Prostate gland (tissue), 2 donors: Measurements from ENCODE around the gene TMEM108. TPM values are rescaled to one million over a fixed set of nuclear protein-coding genes. Genes with fewer than 3 reads are reported as not detected.

ENCODE experiments used
- DNase-seq: peaks from one replicate; pipeline ENCODE4 v3.0.0-alpha.2; 2019; ENCODE audit warnings: low spot score
- H3K27ac ChIP-seq, 2 donors: fragments of 200-600 bp; sonication (generic); 2 replicates each; pipeline ENCODE4 v1.5.1; 2017 to 2019
- H3K27me3 ChIP-seq: fragments of 200-600 bp; sonication (generic); replicated peaks from 2 replicates; pipeline ENCODE4 v1.5.1; 2019; ENCODE audit not compliant: insufficient read depth
- H3K36me3 ChIP-seq, 2 donors: fragments of 200-600 bp; sonication (generic); 1 replicate in 1 of 2; 2 replicates in 1 of 2; pipeline versions ENCODE4 v1.5.1 to v1.8.1; 2017 to 2019
- H3K4me1 ChIP-seq: fragments of 200-600 bp; sonication (generic); replicated peaks from 2 replicates; pipeline ENCODE4 v1.5.1; 2019
- H3K4me3 ChIP-seq, 2 donors: fragments of 200-600 bp; sonication (generic); 2 replicates each; pipeline ENCODE4 v1.5.1; 2017 to 2019
- H3K9me3 ChIP-seq: fragments of 200-600 bp; sonication (generic); 2 replicates; pipeline ENCODE4 v1.5.1; 2017
- POLR2A ChIP-seq: fragments of 450-650 bp; IDR thresholded peaks from one replicate; pipeline ENCODE4 v1.6.1; 2016; ENCODE audit warnings: antibody characterized with exemption, mild to moderate bottlenecking
- POLR2AphosphoS5 ChIP-seq: sonication (generic); formaldehyde crosslinking; IDR thresholded peaks from one replicate; pipeline ENCODE4 v1.6.1; 2017; ENCODE audit warnings: antibody characterized with exemption
- WGBS: methylation state at CpG from one replicate; pipeline ENCODE4 v1.1.5; 2018; 5-methylcytosine and 5-hydroxymethylcytosine counted together
- intact Hi-C: fragments of 100-400 bp; cut with DNase I; formaldehyde crosslinking; loops from one replicate; pipeline ENCODE4 v1.14.2; 2022
- total RNA-seq, 2 donors: library from RNA; depleted of rRNA; stranded (reverse); fragments of >200 nt; gene quantifications; one replicate each; pipeline ENCODE4 v1.1.0, GENCODE V29; 2016
- TF ChIP-seq, protein P1 (sequence below), 4 experiments: fragments of 200-600 bp in 2 of 4; fragments of 450-650 bp in 2 of 4; sonication (generic) in 2 of 4; IDR thresholded peaks; 1 replicate in 3 of 4; 2 replicates in 1 of 4; pipeline ENCODE4 v1.5.1; 2016 to 2019; ENCODE audit warnings: antibody characterized with exemption in 4 of 4, mild to moderate bottlenecking in 2 of 4, moderate library complexity in 2 of 4

TMEM108 gene
- total RNA-seq, 2 donors from 2014 or later, result 8.1 TPM; not detected in 1

GRCh38 chr3:133369068-133369440, 330.9 kb downstream of the TMEM108 start:
- no peak overlapping the region for H3K27ac ChIP-seq
- intact Hi-C loops, result no loop called here
- H3K27me3 ChIP-seq, result no peaks in the 10 kb centered on the region
- H3K36me3 ChIP-seq, result no peaks in the 10 kb centered on the region
- no peaks in the 10 kb centered on the region for H3K4me1 ChIP-seq
- no peak overlapping the region for H3K4me3 ChIP-seq
- DNase-seq, result no peak
- no peaks in the 10 kb centered on the region for H3K9me3 ChIP-seq
- TF ChIP-seq, protein P1, sequence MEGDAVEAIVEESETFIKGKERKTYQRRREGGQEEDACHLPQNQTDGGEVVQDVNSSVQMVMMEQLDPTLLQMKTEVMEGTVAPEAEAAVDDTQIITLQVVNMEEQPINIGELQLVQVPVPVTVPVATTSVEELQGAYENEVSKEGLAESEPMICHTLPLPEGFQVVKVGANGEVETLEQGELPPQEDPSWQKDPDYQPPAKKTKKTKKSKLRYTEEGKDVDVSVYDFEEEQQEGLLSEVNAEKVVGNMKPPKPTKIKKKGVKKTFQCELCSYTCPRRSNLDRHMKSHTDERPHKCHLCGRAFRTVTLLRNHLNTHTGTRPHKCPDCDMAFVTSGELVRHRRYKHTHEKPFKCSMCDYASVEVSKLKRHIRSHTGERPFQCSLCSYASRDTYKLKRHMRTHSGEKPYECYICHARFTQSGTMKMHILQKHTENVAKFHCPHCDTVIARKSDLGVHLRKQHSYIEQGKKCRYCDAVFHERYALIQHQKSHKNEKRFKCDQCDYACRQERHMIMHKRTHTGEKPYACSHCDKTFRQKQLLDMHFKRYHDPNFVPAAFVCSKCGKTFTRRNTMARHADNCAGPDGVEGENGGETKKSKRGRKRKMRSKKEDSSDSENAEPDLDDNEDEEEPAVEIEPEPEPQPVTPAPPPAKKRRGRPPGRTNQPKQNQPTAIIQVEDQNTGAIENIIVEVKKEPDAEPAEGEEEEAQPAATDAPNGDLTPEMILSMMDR (IDR thresholded peaks at IDR 0.05), result no peak
- no peak for TF ChIP-seq POLR2A
- no peak for TF ChIP-seq POLR2AphosphoS5
- 80% methylated on average over 9 of the region's 9 CpGs for WGBS

DNA sequence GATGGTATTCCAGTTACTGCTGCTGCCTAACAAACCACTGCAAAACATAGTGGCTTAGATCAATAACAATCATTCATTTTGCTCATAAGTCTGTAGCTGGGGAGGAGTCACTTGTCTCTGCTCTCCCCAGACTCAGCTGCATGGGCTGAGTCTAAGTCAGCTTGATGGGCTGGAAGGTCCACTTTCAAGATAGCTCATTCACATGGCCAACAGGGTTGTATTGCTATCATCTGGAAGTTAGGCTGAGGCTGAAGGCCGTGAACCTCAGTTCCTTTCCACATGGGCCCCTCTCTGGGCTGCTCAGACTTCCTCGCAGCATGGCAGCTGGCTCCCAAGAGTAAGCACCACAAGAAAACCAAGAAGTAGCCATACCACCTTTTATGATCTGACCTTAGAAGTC, 333.0 kb downstream of the TMEM108 start:
- 85% methylated on average over 2 of the region's 2 CpGs for WGBS
- no peak for DNase-seq
- no peaks in the 10 kb centered on the region for H3K4me1 ChIP-seq
- no peaks in the 10 kb centered on the region for H3K9me3 ChIP-seq
- no peak for TF ChIP-seq POLR2A
- TF ChIP-seq, protein P1 (IDR thresholded peaks at IDR 0.05), result no peak
- no peak for TF ChIP-seq POLR2AphosphoS5
- no peaks in the 10 kb centered on the region for H3K27me3 ChIP-seq
- intact Hi-C loops, result no loop called here
- no peak overlapping the region for H3K4me3 ChIP-seq
- H3K27ac ChIP-seq, result no peak overlapping the region
- no peaks in the 10 kb centered on the region for H3K36me3 ChIP-seq

DNA sequence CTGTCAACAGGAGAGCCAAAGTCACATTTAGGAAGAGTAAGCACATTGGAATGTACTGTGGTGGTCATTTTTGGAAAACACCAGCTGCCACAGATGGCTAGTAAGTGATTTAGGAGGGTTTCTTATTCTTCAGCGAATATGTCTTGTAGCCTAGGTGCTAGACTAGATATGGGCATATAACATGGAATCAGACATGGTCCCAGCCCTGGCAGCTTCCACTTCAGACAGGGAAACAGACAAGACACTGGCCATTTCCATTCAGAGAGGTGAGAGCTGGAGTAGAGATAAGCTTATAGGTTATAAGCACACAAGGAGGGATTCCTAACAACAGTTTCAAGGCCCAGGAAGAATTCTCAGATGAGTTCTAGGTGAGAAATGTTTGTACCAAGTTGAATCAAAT, 333.5 kb downstream of the TMEM108 start:
- Histone ChIP-seq H3K4me3 (no peak overlapping the region), H3K27ac (no peak overlapping the region), H3K4me1 (no peaks in the 10 kb centered on the region), H3K27me3 (no peaks in the 10 kb centered on the region), H3K9me3 (no peaks in the 10 kb centered on the region), H3K36me3 (no peaks in the 10 kb centered on the region)
- DNase-seq, result no peak
- 92% methylated on average over 1 of the region's 1 CpG for WGBS
- intact Hi-C loops, result no loop called here
- TF ChIP-seq, protein P1 (IDR thresholded peaks at IDR 0.05), result no peak
- no peak for TF ChIP-seq POLR2AphosphoS5
- TF ChIP-seq POLR2A, result no peak

DNA sequence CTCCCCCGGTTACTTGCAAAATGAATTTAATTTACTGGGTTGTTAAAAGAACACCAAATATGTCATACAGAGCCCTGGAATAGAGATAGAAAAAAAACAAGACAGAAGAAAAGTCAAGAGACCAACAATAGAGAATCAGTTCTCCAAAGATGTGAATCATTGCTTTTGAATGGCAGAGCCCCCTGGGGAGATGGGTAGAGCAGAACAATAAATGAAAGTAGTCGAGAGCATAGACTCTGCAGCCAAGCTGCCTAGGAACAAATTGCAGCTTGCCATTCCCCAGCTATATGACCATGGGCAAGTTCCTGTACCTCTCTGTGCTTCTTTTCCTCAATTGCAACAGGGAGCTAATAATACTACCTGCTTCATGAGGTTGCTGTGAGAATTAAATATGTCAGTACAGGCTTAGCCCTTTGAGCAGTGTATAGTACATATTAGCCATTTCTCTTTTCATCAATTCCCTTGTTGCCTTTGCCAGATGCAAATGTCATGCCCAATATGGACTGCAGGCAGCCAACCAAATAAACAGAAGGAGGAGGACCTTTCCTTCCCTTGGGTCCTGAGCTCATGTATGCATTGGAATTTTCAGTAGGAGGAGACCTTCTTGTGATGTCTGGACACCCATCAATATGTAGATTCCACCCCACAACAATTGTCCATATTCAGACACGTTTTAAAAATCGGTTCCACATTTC, 336.7 kb downstream of the TMEM108 start:
- H3K9me3 ChIP-seq, result no peaks in the 10 kb centered on the region
- H3K27me3 ChIP-seq, result no peaks in the 10 kb centered on the region
- no peak overlapping the region for H3K4me3 ChIP-seq
- intact Hi-C loops, result no loop called here
- no peak for DNase-seq
- WGBS, result 66% methylated on average over 4 of the region's 4 CpGs
- no peaks in the 10 kb centered on the region for H3K36me3 ChIP-seq
- H3K4me1 ChIP-seq, result no peaks in the 10 kb centered on the region
- no peak overlapping the region for H3K27ac ChIP-seq
- no peak for TF ChIP-seq POLR2A
- TF ChIP-seq, protein P1 (IDR thresholded peaks at IDR 0.05), result no peak
- TF ChIP-seq POLR2AphosphoS5, result no peak

DNA sequence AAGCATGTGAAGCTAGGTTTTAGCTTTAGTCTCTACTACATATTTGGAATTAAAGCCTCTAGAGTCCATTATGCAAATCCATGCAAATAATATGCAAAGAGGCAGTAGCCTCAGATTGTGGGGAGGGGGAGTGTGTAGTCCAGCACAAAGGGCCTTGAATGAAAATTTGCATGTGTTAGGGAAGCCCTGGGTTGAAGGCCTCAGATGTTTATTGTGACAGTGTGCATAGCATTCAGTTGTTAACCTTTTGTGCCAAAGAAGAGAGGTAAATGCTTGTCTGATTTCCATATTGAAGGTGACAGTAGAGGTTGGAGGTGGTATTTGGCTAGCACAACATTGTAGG, 337.2 kb downstream of the TMEM108 start:
- no peak for TF ChIP-seq POLR2A
- TF ChIP-seq, protein P1 (IDR thresholded peaks at IDR 0.05), result no peak
- TF ChIP-seq POLR2AphosphoS5, result no peak
- H3K36me3 ChIP-seq, result no peaks in the 10 kb centered on the region
- H3K4me3 ChIP-seq, result no peak overlapping the region
- intact Hi-C loops, result no loop called here
- no peak overlapping the region for H3K27ac ChIP-seq
- no peaks in the 10 kb centered on the region for H3K9me3 ChIP-seq
- no peaks in the 10 kb centered on the region for H3K4me1 ChIP-seq
- no peak for DNase-seq
- no peaks in the 10 kb centered on the region for H3K27me3 ChIP-seq
